Measurements from ENCODE around the gene GRIN3A.
"Not testable (repeated sequence)": the region's sequence is repeated elsewhere in the genome, so short reads cannot be mapped to it uniquely, and the experiment has no call there.

GRIN3A gene

DNA sequence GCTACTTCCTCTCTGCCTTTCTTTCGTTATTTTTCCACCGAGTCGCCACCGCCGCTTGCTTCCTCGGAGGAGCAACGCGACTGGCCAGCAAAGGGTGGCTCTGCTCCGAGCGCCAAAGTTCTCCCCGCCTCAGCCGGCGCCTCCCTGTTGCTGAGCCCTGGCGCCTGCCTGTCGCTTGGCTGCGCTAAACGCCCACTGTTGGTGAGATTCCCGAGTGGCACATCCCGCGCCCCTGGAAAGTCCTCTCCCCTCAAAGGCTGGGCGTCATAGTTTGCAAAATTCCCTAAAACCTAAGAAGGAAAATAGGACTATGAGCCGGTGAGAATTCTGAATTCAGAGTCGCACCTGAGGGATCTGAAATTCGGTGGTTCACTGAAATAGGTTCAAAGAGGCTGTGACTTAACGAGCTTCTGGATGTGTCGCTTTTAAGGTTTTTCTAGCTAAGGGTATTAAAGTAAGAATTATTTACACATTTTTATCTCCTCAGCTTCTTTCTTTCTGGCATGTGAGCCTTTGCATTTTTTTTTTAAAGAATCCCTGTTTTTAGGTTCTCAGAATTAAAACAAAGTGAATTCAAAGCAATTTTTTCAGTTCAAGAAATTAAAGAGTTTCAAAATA lies at the start of gene GRIN3A:
TSS of gene GRIN3A (minus strand) at position 82 of the 618 bp plus-strand sequence. CDS start 668 bp downstream, outside the sequence.
- DNase-seq (ENCODE audit: low spot score) = no peak

DNA sequence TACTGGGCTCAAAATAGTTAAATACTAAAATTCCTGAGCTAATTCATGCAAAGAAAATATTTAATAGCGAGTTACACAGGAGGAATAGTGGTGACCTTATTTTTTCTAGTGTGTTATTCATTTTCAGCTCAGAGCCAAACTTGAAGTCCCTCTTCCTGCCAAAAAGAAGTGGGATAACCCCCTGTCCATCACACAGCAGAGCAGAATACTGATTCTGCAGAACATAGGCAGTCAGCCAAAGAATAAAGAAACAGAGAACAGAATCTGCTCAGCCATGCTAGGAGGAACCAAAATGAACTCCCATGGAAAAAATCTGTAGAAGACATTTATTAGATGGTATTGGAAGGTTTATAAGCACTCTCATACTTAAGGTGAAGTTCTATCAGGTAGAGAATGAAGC lies 49.4 kb upstream of the GRIN3A start:
- no peak for DNase-seq (ENCODE audit: low spot score)

DNA sequence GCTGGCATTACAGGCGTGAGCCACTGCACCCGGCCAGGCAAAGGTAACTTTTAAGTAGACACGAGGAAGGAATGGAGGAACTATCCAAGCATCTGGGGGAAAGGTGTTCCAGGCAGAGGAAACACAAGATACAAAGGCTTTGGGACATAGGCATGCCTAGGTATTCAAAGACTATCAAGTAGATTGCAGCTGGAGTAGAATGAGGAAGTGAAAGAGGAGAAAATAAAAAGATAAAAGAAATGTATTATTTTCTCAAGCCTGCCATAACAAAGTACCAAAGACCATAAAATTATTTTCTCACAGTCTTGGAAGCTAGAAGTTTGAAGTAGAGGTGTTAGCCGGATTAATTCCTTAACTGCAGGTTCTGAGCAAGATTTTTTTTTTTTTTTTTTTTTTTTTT lies 39.9 kb upstream of the GRIN3A start:
- no peak for DNase-seq (ENCODE audit: low spot score)

DNA sequence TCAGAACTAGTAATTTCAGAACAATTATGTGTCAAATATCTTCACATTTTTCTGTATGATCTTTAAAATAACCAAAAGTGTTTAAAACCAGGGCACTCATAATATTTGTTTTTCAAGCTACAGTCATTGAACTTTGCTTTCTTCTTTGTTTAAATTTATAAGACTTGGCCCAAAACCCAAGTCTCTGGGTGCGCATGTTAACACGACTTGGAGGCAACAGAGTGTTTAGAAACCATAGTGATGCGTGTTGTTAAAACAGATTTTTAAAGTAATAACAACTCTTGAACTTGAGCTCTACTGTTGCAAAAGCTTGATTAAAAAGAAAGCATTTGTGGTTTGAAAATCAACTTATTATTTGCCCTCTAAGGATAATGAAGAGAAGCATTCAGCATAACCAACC lies 26.0 kb upstream of the GRIN3A start:
- DNase-seq (ENCODE audit: low spot score) = no peak

DNA sequence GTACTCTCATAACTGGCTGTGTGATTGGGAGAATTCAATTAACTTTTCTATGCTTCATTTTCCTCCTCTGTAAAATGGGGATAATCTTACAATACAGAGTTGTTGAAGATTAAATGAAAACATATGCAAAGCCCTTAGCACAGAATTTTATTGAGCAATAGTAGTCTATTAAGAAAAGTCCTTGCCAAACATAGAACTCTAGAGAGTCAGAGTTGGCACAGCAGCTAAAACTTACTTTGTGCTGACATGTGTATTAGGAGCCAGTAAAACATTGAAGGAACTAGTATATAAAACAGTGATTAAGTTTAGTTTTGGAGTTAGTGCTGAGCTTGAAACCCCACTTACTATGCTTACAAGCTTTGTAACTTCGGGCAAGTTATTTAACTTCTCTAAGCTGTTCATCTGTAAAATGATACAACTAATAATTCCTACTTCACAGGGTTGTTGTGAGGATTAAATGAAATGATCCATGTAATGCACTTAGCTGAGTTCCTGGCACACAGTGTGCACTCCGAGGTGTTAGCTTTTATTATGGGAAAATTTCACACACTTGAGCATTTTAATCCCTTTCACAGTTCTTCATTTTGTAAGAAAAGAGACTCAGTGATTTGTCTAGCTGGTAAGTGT lies 20.0 kb upstream of the GRIN3A start:
- DNase-seq (ENCODE audit: low spot score) = no peak

DNA sequence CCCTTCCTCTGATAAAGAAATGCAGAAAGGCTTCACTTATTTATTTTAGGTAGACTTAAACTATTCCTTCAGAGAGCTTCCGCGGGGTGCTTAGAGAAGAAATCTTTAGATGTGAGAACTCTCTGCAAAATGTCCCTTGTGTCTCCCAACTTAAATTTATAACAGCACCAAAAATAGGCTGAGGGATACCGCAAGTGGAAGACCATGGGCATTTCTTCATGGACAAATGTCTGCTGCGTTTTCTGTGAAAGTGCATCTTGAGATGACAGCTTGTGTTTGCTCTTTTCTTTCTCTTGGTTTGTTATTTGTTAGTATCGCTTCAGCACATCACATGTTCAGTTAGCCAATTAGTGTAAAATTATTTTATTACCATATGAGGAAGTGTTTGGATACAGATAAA lies 15.3 kb upstream of the GRIN3A start:
- DNase-seq (ENCODE audit: low spot score) = no peak

DNA sequence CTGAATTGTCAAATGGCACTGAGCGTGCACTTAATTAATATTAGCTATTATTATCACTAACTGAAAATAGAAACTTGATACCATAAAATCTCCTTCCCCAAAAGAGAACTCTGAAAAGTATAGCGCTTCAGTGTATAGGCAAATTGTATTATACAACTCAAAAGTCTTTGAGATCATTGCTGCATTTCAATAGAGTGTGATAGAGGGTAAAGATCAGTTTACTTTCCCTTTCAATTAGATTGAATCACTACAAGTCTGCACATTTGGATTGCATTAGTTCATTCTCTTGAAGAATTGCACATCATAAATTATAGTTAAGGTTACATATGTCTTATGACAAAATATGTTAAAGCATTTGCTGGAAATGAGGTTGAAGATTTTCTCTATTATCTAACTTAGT lies 13.4 kb upstream of the GRIN3A start:
- DNase-seq (ENCODE audit: low spot score) = no peak

DNA sequence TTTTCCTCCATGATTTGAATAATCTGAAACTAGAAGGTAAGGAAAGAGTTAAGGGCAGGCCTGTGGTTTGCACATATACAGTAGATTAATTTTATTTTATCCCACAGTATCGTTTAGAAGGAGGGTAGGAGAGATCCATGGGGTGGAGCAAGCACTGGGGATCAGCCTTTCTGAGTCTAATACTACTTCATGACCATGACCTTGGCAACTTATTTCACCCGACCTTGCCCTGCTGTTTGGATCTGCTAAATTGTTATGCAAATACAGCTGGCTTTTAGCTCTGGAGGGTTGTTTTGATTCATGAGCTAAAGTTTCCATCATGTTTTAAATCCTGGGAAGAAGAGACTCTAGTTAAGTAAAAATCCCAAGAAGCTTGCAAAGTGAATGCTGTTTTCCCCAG lies 864 bp upstream of the GRIN3A start:
- no peak for DNase-seq (ENCODE audit: low spot score)

DNA sequence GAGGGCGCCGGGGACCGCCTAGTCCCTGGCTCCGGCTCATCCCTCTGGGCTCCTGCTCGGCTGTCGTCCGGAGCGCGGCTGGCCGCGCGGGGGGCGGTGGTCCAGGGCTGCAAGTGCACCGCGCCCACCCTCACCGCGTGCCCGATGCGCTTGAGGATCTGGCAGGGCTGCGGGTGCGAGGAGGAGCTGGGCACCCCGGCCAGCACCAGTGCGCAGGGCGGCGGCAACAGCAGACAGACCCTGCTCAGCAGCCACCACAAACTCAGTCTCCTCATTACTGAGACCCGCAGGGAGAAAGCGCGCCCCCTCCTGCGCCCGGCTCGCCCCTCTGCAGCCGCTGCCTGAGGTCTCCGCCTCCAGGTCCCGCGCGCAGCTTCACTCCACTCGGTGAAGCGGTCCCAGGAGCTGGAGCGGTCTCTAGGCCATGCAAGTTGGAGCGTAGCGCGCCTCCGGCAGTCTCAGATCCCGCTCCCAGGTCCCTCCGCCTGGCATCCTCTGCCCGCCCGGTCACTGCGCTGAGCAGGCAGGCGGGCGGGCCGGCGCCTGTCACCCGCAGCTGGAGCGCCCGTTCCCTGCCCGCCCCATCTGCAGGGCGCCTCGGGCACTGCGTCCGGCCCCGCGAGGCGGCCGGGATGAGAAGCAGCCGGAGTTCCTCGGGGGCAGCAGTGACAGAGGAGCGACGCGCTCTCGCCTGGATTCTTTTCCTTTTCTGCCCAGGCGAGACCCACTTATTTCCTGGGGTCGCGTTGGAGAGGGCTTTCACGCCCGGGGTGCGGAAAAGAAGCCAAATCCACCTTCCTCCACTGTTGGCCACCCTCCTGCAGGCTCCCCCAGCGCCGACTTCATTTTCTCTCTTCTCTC lies 512 bp downstream of the GRIN3A start:
- DNase-seq (ENCODE audit: low spot score) = no peak

DNA sequence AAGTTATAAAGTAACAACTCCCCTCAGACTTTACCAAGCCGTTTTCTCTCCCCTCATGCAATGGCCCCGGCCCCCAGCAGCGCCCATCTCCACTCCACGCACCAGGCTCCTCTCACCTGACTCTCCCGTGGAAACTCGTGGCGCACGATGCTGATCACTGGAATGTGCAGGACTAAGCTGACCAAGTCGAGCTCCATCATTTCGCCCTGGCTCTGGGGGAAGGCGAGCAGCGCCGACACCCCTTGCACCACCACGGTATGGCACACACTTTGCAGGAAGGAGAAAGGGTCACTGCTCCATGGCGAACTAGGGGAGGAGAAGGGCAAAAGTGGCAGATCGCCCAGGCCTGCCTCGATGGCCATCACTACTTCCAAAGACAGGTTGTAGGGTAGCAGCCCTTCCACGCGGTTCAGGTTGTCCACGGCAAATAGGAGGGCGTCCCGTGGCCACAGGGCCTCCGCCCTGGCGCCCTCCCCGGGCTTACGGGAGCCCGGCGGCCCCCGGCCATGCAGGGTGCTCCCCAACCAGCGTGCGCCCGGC lies 1.2 kb downstream of the GRIN3A start:
- no peak for DNase-seq (ENCODE audit: low spot score)

DNA sequence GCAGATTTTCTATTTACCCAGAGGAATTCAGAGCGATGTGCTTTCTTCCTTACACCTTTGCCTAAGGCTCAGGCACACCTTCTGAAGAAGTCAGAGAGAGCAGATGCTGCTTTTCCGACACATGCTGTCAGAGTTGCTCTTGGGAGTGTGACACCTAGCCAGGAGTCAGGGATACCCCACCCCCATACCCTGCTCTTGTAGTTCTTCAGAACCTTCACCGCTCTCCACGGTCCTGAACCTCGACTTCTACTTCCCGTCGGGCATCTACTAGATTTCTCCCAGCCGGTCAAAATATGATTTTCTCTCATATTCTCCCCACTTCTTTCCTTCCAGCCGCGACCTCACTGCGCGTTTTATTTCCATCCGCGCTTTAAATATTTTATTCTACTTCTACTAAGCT lies 1.7 kb downstream of the GRIN3A start:
- no peak for DNase-seq (ENCODE audit: low spot score)

DNA sequence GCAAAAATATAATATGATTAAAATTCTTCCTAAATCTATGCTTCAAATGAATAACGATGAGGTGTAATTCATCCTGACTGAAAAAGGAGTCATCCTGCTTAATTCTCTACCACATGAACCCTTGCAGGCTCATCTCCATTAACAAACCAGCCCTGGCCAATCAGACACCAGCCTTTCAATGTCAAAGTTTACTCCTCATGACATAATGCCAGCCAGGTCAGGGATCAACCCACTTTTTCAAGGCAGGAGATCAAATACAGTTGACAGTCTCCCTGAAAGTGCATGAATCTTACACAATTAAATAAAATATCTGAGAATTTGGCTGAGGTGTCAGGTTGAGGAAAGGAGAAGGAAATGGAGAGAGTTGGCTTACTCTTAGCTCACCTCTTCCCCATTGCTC lies 7.0 kb downstream of the GRIN3A start:
- no peak for DNase-seq (ENCODE audit: low spot score)

DNA sequence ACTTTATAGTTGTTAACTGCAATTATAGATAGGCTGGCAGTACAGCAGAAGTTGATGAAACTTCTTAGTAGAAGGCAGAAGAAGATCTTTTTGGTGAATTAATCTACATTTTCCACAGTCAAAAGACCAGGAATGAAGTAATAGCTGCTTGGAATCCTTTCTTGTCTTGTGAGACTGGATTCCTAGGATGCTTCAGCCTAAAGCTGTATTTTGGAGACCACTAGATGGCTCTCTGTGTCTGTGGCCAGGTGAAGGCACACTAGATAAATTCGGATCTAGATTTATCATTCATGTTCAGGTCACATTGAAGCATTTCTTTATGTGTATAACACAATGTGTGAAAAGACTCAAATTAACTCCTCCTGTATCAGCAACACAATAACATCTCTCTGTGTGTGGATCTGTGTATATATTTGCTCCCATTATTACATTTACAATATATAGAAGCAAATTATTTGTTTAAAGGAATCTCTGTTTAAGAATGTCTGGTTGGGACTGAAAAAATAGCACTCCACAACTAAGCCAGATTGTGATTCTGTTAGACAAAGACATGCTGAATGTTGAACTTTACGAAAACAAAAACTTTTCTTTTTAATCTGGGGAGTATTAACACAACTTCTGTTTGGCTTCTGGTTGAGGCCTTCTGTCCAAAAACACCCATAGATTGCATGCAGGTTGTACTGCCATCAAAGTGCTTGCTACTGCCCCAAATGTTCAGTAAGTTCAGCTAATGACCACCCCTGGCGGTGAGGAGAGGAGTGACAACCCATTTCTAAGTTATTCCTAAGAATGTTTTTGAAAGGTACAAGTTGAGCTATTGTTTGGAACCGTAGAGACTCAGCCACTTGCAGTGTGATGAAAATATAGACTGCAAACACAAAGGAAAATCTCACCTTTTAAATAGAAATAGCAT lies 10.6 kb downstream of the GRIN3A start:
- DNase-seq (ENCODE audit: low spot score) = peak; percentile 64

DNA sequence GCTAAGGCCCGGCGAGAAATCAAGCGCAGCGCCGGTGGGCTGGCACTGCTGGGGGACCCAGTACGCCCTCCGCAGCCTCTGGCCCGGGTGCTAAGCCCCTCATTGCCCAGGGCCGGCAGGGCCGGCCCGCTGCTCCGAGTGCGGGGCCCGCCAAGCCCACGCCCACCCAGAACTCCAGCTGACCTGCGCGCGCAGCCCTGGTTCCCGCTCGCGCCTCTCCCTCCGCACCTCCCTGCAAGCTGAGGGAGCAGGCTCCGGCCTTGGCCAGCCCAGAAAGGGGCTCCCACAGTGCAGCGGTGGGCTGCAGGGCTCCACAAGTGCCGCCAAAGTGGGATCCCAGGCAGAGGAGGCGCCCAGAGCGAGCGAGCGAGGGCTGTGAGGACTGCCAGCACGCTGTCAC lies 14.2 kb downstream of the GRIN3A start:
- not testable (repeated sequence) for DNase-seq (ENCODE audit: low spot score)

DNA sequence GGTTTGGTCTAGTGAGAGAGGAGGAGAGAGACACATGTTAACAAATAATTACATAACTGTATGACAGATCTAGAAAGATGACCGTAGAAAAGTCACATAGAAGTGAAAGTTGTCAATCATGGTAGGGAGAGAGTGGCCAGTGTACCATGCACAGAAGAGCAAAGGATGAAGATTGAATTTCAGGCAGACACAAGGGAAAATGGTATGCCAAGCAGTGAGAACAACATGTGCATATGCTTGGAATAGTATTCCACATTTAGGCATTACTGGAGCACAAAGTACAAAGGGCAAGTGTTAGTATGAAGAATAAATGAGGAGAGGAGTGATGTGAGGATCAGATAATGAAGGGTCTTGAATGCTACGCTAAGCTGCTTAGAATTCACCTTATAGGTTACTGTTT lies 20.3 kb downstream of the GRIN3A start:
- no peak for DNase-seq (ENCODE audit: low spot score)

DNA sequence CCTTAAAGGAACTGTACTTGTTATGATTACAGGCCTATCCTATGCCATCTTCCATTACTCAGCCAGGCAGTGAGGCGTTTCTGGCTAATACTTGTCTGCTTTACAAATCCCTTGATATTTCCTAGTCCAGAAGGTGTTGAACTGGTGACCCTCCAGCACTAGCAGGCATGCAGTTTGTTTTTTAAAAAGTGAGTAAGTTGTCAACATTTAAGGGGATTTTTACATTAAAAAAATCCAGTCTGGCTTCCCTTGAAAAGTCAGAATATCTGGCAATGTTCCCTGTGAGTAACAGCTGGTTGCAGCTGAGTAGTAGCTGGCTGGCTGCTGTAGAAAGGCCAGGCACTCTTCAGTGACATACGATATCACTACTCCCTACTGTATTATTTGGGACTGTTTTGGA lies 21.8 kb downstream of the GRIN3A start:
- DNase-seq (ENCODE audit: low spot score) = no peak

DNA sequence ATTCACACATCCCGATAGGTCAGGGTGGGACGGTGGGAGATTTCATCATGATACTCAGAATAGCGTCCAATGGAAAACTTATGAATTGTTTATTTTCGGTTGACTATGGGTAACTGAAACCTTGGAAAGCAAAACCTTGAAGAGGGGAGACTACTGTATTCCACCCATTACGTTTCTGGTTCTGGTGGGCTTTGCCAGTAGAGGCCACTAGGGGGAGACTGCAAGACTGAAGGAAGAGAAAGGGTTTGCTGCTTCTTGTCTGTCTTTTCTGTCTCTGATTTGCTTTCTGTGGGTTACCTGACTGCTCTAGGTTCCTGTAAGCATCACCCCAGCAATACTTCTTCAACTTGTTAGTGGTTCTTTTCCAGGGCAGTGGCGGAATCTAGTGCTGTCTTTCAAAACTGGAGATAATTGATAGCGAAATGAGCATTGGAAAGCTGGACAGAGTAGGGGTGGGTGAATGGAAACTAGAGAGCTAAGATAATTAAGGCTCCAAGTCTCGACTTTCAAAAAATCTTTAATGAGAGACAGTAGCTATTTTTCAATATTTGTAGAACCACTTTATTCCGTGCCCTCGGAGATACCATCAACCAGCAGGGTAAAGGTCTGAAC lies 27.0 kb downstream of the GRIN3A start:
- peak; percentile 44 for DNase-seq (ENCODE audit: low spot score)

DNA sequence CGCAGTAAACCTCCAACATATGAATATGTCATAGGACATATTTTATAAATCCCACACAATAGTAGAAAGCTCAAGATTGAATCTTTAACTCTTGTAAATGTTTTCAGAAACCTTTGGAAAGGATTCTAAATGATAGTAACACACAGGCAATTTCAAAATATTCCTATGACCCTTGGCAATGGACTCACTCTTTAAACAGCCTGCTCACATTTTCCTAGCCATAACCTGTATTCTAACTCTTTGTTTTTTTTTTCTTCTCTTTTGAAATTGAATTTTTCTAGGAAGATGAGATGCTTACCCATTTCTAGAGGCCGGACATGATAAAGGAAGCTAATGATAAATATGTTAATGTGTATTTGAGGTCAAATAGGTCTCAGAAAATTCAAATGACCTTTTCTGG lies 29.6 kb downstream of the GRIN3A start:
- no peak for DNase-seq (ENCODE audit: low spot score)

DNA sequence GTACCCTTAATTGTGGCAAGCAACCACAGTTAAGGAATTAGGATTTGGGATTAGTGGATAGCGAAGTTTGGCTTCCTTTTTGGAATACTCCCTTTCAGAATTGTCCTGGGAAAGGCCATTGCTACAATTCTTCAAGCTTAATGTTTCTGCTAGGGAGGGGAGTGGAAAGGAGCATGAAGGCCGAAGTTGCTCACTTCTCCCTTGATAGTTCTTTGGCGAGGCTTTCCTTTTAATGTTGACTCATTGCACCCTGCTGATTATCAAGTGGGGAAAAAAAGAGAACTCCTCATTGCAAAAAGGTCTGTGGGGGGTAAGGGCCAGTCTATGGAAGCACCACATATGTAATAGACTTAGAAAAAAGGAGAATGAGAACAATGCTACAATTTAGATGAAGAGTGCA lies 30.7 kb downstream of the GRIN3A start:
- no peak for DNase-seq (ENCODE audit: low spot score)

DNA sequence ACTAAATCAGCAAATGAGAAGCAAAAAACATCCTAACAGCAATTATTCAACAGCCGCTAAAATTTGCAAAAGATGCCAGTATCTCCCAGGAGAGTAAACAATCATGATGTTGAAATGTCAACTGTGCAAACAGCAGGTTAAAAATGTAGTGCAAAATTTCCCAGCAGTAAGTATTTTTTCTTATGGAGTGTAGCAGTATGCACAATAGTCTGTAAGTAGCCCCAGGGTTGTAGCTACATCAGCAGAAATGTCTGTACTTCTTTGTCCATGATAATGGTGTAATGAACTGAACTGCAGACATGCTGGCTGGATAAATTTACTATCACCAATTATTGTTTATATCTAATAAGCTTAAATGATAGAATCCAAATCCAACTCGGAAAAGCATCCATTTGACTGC lies 31.4 kb downstream of the GRIN3A start:
- no peak for DNase-seq (ENCODE audit: low spot score)

DNA sequence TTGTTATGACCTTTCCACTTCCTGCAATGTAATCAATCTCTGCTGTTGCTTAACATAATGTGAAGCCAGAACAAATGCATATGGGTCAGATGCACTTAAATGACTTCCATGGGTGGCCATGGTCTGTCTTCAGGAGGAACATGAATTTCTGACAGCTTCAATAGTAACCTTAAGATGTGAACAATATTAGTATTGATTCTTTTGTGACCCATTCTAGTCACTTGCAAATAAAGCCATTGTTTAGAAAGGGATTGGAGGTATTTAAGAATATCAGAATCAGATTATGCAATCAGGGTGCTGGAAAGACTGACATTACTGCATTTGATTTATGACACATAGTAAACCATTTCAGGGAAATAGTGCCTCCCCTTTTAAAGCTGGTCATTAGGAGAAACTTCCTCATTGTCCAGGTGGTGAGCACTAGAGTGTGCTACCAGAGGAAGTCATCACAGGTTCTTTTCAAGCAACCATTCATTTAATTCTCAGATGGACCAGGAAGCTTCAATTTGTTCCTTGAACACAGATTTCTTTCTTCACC lies 32.1 kb downstream of the GRIN3A start:
- DNase-seq (ENCODE audit: low spot score) = no peak
